NCI-H187 treated with DMSO at 0.1 percent for 48 hours (cell line): ENCODE measurements around the gene DDX42.
"Not testable (repeated sequence)": the region's sequence is repeated elsewhere in the genome, so short reads cannot be mapped to it uniquely, and the experiment has no call there.

Experiments
- DNase-seq: peaks from one replicate; lab custom pipeline; 2025; lab: John Stamatoyannopoulos, UW

The DDX42 gene

DNA sequence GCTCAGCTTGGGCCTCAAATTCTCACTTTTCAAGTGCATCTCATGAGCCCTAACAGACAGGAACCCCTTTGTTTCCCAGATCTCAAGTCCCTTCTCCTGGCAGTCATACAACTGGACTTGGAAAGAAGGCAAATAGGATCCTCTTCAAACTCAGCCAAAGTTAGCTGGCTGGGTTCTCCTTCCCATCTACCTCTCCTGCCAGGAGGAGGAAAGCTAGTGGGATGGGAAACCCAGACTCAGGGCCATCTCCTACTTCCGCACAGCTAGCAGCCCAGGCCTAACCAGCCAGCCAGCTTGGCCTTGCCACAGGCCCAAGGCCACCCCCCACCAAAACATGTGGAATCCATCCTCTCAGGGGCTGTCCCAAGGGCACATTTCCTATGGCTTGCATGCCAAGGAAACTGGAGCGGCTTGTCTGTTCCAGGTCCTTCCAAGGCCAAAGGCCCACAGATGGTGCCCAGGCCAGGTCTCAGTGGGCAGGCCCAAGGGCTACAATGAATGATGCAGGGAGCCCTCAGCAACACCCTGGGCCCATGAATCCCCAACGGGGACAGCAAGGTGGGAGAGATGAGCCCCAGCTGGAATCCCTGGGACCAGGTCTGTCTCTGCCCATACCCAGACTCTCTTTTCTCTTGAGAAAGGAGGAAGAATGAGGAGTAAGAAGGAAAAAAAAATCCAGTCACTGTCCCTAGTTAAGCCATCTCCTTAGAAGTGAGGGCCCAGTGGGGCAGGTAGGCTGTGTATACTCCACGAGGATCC is 66.8 kb downstream of the DDX42 start:
- DNase-seq, result no peak

- no peak for DNase-seq
Measured at GRCh38 chr17:63841350-63842172, 67.6 kb downstream of the DDX42 start.

DNA sequence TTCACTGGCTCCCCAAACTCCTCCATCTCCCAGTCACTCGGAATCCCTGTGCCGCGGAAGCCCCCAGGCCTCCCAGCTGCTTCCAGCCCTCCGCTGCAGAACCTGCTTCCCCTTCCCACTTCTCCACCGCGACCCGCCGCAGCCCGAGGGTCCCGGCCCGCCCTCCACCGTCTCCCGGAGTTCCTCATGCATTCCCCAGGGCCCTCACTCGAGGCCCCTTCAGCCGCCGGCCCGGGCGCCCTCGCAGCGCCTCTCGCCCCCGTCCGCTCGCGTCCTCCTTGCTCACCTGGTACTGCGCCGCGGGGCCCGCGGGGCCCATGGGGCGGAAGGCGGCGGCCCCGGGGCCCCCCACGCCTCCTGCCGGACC is 68.2 kb downstream of the DDX42 start:
- no peak for DNase-seq

- DNase-seq, result peak; percentile 94
Measured at GRCh38 chr17:63842540-63843386, 68.8 kb downstream of the DDX42 start, which contains the start of gene SMARCD2. TSS of gene SMARCD2 (minus strand) at chr17:63842685. CDS start at chr17:63842674, 11 bp downstream.

GRCh38 chr17:63843387-63843888 is 69.5 kb downstream of the DDX42 start:
- not testable (repeated sequence) for DNase-seq

GRCh38 chr17:63843910-63844677 is 70.1 kb downstream of the DDX42 start:
- no peak for DNase-seq

DNA sequence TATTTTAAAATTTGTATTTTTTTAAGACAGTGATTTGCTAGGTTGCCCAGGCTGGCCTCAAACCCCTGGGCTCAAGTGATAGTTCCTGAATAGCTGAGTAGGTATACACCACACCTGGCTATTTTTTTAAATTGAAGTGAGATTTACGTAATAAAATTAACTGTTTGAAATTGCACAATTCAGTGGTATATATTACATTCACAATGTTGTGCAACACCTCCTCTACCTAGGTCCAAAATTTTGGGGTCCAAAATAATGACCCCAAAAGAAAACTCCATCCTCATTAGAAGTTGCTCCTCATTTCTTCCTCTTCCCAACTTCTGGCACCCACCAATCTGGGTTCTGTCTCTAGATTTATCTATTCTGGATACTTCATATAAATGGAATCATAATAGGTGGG is 71.5 kb downstream of the DDX42 start:
- DNase-seq, result no peak

DNA sequence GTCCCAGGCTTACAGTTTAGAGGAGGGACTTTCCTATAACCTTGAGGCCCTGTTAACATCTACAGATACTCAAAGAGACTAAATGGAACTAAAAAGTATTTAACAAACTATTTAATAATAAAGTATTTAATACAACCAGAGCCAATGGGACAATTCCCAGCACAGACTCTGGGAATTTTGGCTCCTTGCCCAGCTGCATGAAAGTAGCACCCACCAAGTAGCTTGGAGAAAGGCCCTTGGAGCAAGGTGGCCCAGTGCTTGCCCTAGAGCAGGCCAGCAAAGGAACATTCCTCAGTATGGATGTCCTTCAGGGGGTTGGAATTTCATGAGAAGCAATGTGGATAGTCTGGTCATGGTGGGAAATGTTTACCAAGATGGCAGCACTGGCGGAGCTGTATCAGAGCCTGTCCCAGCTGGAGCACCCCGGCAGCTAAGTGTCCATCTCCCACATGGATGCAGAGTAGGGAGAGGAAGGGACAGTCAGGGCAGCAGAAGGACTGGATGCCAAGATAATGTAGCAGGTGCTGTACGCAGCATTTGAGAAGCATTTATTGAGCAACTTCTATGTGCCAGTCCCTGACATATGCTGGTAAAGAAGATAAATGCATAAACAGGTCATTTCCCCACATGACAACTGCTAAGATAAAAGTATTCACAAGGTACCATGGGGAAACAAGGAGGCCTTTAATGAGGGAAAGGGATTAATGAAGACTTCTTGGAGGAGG is 73.7 kb downstream of the DDX42 start:
- DNase-seq, result no peak

GRCh38 chr17:63848834-63849689 is 75.1 kb downstream of the DDX42 start:
- no peak for DNase-seq

GRCh38 chr17:63850401-63850800 is 76.4 kb downstream of the DDX42 start:
- no peak for DNase-seq

- DNase-seq, result no peak
Measured at GRCh38 chr17:63853260-63853659, 79.3 kb downstream of the DDX42 start.

- no peak for DNase-seq
Measured at GRCh38 chr17:63854709-63855108, 80.7 kb downstream of the DDX42 start.

DNA sequence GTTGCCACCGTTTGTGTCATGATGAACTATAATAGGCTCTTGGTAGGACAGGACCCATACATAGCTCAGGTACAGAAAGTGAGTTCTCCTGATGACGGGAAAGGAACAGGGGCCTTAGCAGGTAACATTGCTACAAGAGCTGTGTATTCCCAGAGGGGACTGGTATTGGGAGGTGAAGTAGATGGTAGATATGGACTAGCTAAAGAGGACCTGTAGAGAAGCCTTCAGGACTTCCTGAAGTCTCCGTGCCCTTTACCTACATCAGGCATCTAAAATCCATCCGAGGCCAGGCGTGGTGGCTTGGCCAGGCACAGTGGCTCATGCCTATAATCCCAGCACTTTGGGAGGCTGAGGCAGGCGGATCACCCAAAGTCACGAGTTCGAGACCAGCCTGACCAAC is 81.2 kb downstream of the DDX42 start:
- DNase-seq, result no peak

DNA sequence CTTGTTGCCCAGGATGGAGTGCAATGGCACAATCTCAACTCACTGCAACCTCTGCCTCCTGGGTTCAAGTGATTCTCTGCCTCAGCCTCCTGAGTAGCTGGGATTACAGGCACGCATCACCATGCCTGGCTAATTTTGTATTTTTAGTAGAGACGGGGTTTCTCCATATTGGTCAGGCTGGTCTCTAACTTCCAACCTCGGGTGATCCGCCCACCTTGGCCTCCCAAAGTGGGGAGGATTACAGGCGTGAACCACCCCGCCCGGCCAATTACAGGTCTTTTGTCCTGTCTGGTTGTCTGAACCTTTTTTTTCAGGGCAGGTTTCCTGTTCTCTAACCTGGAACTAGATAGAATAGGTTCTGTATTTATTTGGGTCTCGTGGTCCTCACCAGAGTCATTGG is 82.5 kb downstream of the DDX42 start:
- not testable (repeated sequence) for DNase-seq

DNA sequence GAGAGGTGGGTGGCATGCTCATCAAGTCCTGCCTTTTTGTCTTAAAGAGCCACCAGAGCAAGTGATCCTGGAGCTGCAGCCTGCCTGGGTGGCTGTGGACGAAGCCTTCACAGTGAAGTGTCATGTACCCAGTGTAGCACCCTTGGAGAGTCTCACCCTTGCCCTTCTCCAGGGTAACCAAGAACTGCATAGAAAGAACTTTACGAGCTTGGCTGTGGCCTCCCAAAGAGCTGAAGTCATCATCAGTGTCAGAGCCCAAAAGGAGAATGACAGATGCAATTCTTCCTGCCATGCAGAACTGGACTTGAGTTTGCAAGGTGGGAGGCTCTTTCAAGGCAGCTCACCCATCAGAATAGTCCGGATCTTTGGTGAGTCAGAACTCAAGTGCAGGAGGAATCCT is 85.3 kb downstream of the DDX42 start:
- no peak for DNase-seq

GRCh38 chr17:63866625-63867024 is 92.7 kb downstream of the DDX42 start:
- not testable (repeated sequence) for DNase-seq
